Measurements from ENCODE around the gene L1TD1. TPM values are rescaled to one million over a fixed set of nuclear protein-coding genes. Genes with fewer than 3 reads are reported as not detected.
"Not testable (repeated sequence)": the region's sequence is repeated elsewhere in the genome, so short reads cannot be mapped to it uniquely, and the experiment has no call there.

The L1TD1 gene
- total RNA-seq, 2 donors from 2014 or later = 5.7 to 8.1 TPM

DNA sequence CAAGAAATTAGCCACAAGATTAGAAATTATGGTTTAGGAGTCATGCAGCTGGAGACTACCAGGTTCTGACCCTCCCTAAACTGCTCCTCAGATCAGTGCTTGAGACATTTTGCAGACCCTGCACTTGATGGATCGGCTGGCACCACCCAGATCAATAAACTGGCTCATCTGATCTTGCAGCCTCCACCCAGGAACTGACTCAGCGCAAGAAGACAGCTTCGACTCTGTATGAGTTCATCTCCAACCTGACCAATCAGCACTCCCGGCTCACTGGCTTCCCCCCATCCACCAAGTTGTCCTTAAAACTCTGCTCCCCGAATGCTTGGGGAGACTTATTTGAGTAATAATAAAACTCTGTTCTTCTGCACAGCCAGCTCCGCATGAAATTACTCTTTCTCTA lies 40.0 kb downstream of the L1TD1 start:
- no peak overlapping the region for H3K4me3 ChIP-seq
- H3K27ac ChIP-seq = no peak overlapping the region
- no peaks in the 10 kb centered on the region for H3K4me1 ChIP-seq
- TF ChIP-seq CTCF (IDR thresholded peaks at IDR 0.05) = no peak
- no peaks in the 10 kb centered on the region for H3K36me3 ChIP-seq
- DNase-seq = no peak
- H3K27me3 ChIP-seq = no peaks in the 10 kb centered on the region
- no peak overlapping the region for H3K9ac ChIP-seq (ENCODE audit: low read depth in 2 of 2, low read length in 2 of 2)
- H3K9me3 ChIP-seq = no peaks in the 10 kb centered on the region
- intact Hi-C loops (cut with DNase I) = no loop called here

DNA sequence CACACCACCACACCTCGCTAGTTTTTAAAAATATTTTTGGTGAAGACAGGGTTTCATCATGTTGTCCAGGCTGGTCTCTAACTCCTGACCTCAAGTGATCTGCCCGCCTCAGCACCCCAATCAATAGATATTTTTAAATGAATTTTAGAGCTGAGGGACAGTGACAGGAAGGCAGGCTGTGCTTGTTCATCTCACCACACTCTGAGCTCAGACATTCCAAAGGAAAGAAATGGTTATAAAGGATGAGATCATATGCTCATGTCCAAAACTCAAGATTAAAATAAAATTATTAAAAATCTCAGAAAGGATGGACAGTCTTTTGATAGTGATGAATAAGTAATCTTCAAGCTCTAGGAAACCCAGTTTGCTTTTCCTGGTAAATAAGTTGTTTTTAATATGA lies 40.9 kb downstream of the L1TD1 start:
- DNase-seq = no peak
- Histone ChIP-seq H3K27me3 (no peaks in the 10 kb centered on the region), H3K9ac (ENCODE audit: low read depth in 2 of 2, low read length in 2 of 2) (no peak overlapping the region), H3K4me3 (no peak overlapping the region), H3K4me1 (no peaks in the 10 kb centered on the region), H3K27ac (no peak overlapping the region), H3K9me3 (no peaks in the 10 kb centered on the region), H3K36me3 (no peaks in the 10 kb centered on the region)
- intact Hi-C loops (cut with DNase I) = no loop called here
- no peak for TF ChIP-seq CTCF (IDR thresholded peaks at IDR 0.05)

DNA sequence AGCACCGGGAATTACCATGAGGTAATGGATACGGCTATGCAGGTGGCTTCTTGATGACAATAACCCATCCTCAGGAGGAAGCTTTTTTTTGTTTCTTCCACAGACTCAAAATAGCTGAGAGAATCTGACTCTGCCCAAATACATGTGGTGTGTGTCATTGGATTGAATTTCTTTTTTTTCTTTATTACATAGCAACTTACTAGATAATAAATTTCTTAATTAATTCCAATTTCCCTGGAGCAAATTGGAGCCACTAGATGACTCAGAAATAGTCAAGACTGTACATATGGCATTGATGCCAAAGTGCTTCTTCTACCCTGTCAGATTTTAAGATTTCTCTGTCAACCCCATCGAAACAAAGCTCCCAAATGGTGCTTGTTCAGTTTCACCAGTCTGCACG lies 42.7 kb downstream of the L1TD1 start:
- no peak for TF ChIP-seq CTCF (IDR thresholded peaks at IDR 0.05)
- no peaks in the 10 kb centered on the region for H3K36me3 ChIP-seq
- no peak overlapping the region for H3K9ac ChIP-seq (ENCODE audit: low read depth in 2 of 2, low read length in 2 of 2)
- intact Hi-C loops (cut with DNase I) = no loop called here
- H3K27ac ChIP-seq = no peak overlapping the region
- H3K27me3 ChIP-seq = no peaks in the 10 kb centered on the region
- no peak overlapping the region for H3K4me3 ChIP-seq
- no peak for DNase-seq
- H3K4me1 ChIP-seq = no peaks in the 10 kb centered on the region
- H3K9me3 ChIP-seq = no peaks in the 10 kb centered on the region

DNA sequence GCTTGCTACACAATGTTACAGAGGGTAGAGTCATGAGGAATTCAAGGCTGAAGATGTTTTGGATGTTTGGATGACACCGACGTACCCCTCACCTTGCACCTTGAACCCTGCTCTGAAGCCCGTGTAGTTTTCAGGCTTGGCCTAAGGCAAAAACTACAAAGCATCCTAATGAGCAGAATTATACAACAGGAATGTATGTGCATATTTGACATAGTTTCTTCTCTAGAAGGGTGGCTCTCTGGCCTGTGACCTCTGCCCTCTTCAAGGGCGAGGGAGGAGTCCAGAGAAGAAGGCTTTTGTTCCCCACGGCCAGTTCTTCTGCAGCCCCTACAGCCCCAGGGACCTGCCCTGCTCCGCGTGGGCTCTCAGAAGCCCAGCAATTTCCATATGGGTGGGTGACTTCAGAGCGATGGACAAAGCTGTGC lies 43.3 kb downstream of the L1TD1 start:
- no peaks in the 10 kb centered on the region for H3K27me3 ChIP-seq
- no peak for DNase-seq
- intact Hi-C loops (cut with DNase I) = no loop called here
- no peak overlapping the region for H3K27ac ChIP-seq
- H3K9me3 ChIP-seq = no peaks in the 10 kb centered on the region
- no peaks in the 10 kb centered on the region for H3K36me3 ChIP-seq
- no peak overlapping the region for H3K4me3 ChIP-seq
- no peak overlapping the region for H3K9ac ChIP-seq (ENCODE audit: low read depth in 2 of 2, low read length in 2 of 2)
- H3K4me1 ChIP-seq = no peaks in the 10 kb centered on the region
- TF ChIP-seq CTCF (IDR thresholded peaks at IDR 0.05) = no peak

GRCh38 chr1:62238507-62238906 lies 43.9 kb downstream of the L1TD1 start:
- no peaks in the 10 kb centered on the region for H3K9me3 ChIP-seq
- no peak overlapping the region for H3K4me3 ChIP-seq
- intact Hi-C loops (cut with DNase I) = no loop called here
- no peaks in the 10 kb centered on the region for H3K27me3 ChIP-seq
- no peaks in the 10 kb centered on the region for H3K4me1 ChIP-seq
- H3K36me3 ChIP-seq = no peaks in the 10 kb centered on the region
- TF ChIP-seq CTCF (IDR thresholded peaks at IDR 0.05) = no peak
- no peak overlapping the region for H3K27ac ChIP-seq
- no peak for DNase-seq
- H3K9ac ChIP-seq (ENCODE audit: low read depth in 2 of 2, low read length in 2 of 2) = no peak overlapping the region

DNA sequence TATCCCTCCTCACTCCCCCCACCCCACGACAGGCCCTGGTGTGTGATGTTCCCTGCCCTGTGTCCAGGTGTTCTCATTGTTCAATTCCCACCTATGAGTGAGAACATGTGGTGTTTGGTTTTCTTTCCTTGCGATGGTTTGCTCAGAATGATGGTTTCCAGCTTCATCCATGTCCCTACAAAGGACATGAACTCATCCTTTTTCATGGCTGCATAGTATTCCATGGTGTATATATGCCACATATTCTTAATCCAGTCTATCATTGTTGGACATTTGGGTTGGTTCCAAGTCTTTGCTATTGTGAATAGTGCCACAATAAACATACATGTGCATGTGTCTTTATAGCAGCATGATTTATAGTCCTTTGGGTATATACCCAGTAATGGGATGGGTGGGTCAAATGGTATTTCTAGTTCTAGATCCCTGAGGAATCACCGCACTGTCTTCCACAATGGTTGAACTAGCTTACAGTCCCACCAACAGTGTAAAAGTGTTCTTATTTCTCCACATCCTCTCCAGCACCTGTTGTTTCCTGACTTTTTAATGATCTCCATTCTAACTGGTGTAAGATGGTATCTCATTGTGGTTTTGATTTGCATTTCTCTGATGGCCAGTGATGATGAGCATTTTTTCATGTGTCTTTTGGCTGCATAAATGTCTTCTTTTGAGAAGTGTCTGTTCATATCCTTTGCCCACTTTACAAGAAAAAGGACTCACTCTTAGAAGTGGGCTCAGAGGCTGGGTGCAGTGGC lies 45.2 kb downstream of the L1TD1 start:
- H3K9ac ChIP-seq (ENCODE audit: low read depth in 2 of 2, low read length in 2 of 2); H3K4me3 ChIP-seq; H3K27ac ChIP-seq; H3K4me1 ChIP-seq; H3K36me3 ChIP-seq; DNase-seq; H3K27me3 ChIP-seq; intact Hi-C loops (cut with DNase I); H3K9me3 ChIP-seq: not testable (repeated sequence)

Measured in colonic mucosa (tissue), 4 donors.